RPMI8226 (cell line): ENCODE measurements around the gene NOP16.

ENCODE experiments used
- DNase-seq: peaks from one replicate; pipeline ENCODE4 v3.0.0-alpha.2; 2015

Gene NOP16

DNA sequence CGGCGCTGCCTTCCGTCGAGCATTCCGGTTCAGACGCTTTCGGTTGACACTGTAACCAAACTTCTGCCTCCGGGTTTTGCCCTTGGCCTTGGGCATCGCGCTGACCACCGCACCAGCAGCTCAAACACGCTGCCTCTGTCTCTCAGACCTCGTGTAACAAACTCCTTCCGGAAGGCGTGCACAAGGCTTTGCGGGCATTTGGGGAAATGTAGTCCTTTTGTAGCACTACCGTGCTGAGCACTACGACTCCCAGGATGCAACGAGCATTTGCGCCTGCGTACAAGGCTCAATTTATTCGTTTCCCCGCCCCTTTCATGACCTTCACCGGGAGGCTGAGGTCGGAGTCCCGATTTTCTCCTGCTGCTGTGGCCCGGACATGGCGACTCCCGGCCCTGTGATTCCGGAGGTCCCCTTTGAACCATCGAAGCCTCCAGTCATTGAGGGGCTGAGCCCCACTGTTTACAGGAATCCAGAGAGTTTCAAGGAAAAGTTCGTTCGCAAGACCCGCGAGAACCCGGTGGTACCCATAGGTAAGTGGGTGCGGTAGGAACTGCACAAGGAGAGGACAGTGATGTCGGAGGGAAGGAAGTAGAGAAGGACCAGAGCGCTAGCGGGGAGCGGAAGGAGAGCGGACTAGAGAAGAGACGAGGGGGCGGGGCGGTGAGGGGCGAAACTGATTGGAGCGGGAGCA lies at the start of gene NOP16, which contains the start of gene HIGD2A:
Gene NOP16, minus strand, starts transcription at position 155 of the 691 bp plus-strand sequence. Its CDS starts 59 bp downstream, at position 96.
Gene HIGD2A, plus strand, starts transcription at position 308 of the 691 bp plus-strand sequence. Its CDS starts 69 bp downstream, at position 377.
- peak; percentile 99 for DNase-seq

DNA sequence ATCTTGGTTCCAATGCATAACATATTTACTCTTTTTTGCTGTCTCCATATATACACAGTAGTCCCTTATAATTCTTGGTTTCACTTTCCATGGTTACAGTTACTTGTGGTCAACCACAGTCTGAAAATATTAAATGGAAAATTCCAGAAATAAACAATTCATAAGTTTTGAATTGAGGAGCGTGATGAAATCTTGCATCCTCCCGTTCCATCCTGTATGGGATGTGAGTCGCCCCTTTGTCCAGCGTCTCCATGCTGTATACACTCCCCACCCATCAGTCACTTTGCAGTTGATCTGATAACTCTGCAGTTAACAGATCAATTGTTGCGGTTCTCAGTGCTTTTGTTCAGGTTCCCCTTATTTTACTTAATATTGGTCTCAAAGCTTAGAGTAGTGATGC lies 48.3 kb upstream of the NOP16 start:
- peak; percentile 19 for DNase-seq

DNA sequence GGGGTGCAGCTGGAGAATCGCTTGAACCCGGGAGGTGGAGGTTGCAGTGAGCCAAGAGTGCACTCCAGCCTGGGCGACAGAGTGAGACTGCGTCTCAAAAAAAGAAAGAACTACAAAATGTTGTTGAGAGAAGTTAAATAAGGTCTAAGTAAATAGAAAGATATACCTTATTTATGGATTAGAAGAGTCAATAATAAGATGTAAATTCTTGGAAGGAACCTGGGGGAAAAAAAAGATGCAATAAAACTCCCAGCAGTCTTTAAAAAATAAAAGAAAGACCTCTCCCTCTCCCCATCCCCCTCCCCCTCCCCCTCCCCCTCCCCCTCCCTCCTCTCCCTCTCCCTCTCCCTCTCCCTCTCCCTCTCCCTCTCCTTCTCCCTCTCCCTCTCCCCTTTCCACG lies 44.3 kb upstream of the NOP16 start:
- no peak for DNase-seq

DNA sequence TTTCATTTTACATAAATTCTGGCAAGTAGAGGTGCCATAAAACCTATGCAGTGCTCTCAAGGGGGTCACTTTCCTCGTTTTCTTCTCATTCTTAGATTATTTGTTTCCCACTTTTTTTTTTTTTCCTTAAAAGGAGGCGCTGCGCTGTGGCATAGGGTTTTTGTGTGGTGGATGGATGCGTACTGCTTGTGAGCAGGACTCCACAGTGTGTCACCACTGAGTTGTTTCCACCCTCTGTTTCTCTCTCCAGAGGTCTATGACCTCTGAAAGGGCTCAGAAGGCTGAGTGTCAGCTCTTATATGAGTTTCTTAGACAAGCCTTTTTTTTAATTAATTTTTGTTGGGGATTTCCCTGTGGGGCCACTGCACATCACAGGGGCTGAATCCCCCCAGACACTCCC lies 41.6 kb upstream of the NOP16 start:
- no peak for DNase-seq

GRCh38 chr5:176427971-176428370 lies 39.6 kb upstream of the NOP16 start:
- no peak for DNase-seq

GRCh38 chr5:176426876-176427275 lies 38.5 kb upstream of the NOP16 start:
- no peak for DNase-seq

GRCh38 chr5:176425791-176426190 lies 37.4 kb upstream of the NOP16 start:
- no peak for DNase-seq

DNA sequence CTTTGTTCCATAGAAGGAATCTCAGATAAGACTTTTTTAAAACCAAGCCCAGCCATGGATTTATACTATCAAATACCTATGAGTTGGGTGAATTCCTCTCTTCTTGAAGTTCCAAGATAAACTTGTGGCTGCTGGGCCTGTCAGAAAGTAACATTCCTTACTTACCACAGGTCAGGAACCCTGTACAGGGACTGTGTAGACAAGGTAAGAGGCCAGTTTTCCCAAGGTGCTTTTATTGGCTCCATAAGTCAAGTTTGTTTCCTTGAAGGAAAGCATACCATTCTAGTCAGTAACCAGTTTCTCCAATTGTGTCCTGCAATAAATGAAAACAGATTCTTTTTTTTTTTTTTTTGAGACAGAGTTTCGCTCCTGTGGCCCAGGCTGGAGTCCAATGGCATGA lies 36.7 kb upstream of the NOP16 start:
- DNase-seq: no peak

GRCh38 chr5:176424181-176424580 lies 35.8 kb upstream of the NOP16 start:
- no peak for DNase-seq

DNA sequence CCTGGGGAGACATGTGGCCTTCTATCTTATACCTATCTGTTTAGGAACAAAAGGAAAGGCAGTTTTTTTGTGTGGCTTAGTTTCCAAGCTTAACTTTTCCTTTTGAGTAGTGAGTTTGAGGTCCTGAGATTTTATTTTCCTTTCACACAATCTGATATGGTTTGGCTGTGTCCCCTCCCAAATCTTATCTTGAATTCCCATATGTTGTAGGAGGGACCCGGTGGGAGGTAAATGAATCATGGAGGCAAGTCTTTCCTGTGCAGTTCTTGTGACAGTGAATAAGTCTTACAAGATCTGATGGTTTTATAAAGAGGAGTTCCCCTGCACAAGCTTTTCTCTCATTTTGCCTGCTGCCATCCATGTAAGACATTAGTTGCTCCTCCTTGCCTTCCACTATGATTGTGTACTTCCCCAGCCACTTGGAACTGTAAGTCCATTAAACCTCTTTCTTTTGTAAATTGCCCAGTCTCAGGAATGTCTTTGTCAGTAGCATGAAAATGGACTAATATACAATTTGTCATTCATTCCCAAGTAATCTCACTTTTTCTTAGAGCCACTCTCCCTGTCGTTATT lies 32.7 kb upstream of the NOP16 start:
- no peak for DNase-seq

DNA sequence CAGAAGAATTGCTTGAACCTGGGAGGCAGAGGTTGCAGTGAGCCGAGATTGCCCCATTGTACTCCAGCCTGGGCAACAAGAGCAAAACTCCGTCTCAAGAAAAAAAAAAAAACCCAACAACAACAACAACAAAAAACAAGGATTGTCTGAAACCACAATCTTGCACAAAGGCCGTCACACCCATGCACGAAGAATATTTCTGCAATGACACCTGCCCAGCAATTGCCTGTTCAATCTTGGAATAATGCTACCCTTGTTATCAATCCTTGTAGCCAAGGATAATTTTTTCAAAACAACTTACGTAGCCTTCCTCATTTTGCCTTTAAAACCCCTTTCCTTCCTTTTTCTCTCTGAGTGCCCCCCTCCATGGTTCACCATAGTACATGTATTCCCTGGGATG lies 31.7 kb upstream of the NOP16 start:
- DNase-seq: no peak

DNA sequence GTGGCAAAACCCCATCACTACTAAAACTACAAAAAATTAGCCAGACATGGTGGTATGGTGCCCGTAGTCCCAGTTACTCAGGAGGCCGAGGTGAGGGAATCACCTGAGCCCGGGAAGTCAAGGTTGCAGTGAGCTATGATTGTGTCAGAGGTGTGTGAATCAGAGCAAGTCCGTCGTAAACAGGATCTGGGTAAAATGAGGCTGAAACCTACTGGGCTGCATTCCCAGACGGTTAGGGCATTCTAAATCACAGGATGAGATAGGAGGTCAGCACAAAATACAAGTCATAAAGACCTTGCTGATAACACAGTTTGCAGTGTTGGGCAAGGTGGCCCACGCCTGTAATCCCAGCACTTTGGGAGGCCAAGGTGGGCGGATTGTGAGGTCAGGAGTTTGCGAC lies 29.9 kb upstream of the NOP16 start:
- no peak for DNase-seq

GRCh38 chr5:176416965-176417364 lies 28.6 kb upstream of the NOP16 start:
- DNase-seq: no peak

DNA sequence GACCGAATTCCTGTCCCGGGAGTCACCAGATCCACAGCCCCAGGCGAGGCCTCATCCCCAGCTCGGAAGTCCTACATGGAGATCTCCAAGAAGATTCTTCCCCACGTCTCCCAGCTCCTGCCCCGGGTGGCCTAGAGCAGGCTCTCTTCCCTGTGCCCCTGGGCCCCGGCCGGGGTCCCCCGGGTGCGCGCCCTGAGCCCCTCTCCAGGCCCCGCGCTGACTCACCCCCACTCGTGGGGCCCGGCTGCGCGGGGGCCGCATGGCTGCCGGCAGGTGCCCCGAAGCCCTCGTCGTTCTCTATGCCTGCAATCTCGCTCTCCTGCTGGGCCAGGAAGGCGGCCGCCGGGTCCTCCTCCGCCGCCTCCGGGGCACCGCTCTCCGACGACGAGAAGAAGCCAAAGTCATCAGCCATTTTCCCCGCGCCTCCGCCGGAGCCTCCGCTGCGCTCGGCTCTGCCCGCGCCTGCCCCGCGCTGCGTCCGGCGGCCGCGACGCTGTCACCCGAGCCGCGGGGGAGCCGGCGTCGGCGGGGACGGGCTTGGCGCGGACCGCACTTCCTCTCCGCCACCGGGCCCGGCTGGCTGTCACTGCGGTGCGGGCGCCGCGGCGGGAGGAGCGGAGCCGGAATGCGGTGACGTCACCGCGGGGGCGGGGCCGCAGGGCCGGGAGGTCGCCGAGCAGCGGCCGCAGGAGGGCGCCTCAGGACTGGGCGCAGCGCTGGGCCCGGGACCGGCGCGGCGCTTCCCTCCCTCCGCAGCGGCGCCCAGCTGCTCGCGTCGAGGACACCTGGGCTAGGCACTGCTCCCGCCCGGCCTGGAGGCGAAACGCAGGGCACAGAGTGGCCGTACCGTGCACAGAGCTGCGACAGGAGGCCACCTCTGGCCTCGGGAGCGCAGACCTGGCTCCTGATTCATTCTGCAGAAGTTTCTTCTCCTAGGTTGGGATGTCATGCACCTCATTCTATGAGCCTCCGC lies 27.8 kb upstream of the NOP16 start, which contains the start of gene CLTB:
Gene CLTB, minus strand, starts transcription at position 588 of the 973 bp plus-strand sequence. Its CDS starts 176 bp downstream, at position 412.
- peak; percentile 95 for DNase-seq

DNA sequence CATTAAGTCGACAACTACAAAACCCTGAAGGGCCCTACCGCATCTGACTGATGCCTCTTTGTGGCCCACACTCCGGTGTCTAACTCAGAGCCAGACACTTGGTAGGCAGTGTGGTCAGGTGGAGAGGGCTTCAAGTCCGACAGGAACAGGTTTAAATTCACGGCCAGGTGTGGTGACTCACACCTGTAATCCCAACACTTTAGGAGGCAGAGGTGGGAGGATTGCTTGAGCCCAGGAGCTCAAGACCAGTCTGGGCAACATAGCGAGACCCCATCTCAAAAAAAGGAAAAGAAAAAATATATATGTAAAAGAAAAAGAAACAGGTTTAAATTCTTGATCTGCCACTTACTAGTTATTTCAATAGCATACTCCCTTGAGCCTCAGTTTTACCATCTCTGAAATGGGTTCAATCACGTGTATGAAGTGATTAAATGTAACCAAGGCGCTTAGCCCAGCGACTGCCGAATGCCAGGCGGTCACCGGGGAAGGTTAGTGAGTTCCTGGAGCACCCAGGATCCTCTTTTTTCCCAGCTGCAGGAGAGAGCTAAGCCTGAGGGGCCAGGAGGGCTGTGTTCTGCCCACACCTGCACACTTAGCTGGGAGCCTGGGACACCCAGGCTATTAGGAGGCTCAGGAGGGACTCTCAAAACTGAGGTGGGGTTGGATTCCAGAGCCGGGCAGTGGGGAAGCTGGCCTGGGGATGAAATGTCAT lies 27.0 kb upstream of the NOP16 start:
- peak; percentile 16 for DNase-seq

DNA sequence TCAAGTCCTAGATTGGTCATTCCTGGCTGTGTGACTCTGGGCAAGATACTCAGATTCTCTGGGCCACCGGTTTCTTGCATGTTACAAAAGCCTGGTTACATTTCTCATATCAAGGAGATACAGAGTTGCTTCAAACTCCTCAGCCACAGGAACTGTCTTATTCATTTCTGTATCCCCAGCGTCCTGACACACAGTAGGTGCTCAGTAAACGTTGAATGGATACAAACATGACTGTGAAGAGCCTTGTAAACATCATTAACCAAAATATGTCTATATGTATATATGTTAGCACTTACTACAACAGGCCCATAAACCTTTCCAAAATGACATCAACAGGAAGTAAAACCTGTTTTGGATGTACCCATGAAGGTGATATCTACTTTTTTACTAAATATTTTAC lies 26.3 kb upstream of the NOP16 start:
- DNase-seq: no peak

- no peak for DNase-seq
These were observed 25.4 kb upstream of the NOP16 start for GRCh38 chr5:176413709-176414191.

DNA sequence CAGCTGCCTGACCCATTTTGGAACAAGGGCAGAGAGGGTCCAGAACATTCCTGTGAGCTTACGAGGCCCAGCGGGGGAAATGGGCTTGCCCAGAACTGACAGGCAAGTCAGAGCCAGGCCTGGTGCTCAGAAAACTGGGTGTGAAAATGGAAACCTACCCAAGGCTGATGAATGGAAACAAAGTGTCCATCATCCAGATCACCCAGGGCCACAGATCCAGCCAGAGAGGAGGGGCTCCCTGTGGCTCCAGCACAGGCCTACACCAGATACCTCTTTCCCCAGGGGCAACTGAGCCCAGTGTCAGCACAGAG lies 24.8 kb upstream of the NOP16 start:
- DNase-seq: no peak

- no peak for DNase-seq
These were observed 24.3 kb upstream of the NOP16 start for GRCh38 chr5:176412517-176413254.

GRCh38 chr5:176410486-176411180 lies 22.2 kb upstream of the NOP16 start:
- DNase-seq: peak; percentile 51

DNA sequence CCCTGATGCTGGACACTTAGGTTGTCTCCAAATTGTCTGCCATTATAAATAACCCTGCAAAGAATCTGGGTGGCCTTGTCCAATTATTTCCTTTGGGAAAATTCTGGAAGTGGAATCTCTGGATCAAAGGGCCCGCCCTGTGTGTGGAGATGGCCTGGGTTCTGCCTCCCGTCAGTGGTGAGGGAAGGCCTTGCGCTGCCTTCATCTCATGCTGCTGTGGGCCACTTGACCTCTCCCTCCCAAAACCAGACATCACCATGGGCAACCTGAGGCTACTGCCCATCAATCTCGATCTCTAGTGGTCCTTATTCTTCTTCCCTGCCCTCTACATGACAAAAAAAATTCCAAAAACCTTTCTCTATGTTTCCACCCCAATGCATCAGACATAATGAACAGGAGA lies 21.4 kb upstream of the NOP16 start:
- no peak for DNase-seq
